ENCODE data around the gene KRIT1.
"Not testable (repeated sequence)": the region's sequence is repeated elsewhere in the genome, so short reads cannot be mapped to it uniquely, and the experiment has no call there.

Gene KRIT1

GRCh38 chr7:92276460-92276864, 30.7 kb upstream of the KRIT1 start:
- no peak for TF ChIP-seq Cebpa-rat (IDR thresholded peaks at IDR 0.05)
- Histone ChIP-seq H3K9ac (no peak overlapping the region), H3K4me2 (no peak overlapping the region), H3K4me3 (no peak overlapping the region), H3K9me3 (peaks cover 19% of the 10 kb centered on the region), H3K27me3 (no peaks in the 10 kb centered on the region), H3K27ac (no peak overlapping the region), H3K36me3 (peaks cover 27% of the 10 kb centered on the region), H4K20me1 (peaks cover 63% of the 10 kb centered on the region; the same call in 1 of the 2 replicates), H3K4me1 (no peaks in the 10 kb centered on the region)

GRCh38 chr7:92275327-92275726, 29.6 kb upstream of the KRIT1 start:
- no peaks in the 10 kb centered on the region for H3K4me1 ChIP-seq
- no peak for TF ChIP-seq Cebpa-rat (IDR thresholded peaks at IDR 0.05)
- peaks cover 60% of the 10 kb centered on the region; the same call in 1 of the 2 replicates for H4K20me1 ChIP-seq
- no peak overlapping the region for H3K9ac ChIP-seq
- no peak overlapping the region for H3K27ac ChIP-seq
- H3K9me3 ChIP-seq, result peaks cover 9% of the 10 kb centered on the region
- no peaks in the 10 kb centered on the region for H3K27me3 ChIP-seq
- H3K4me3 ChIP-seq, result no peak overlapping the region
- H3K4me2 ChIP-seq, result no peak overlapping the region
- H3K36me3 ChIP-seq, result peaks cover 18% of the 10 kb centered on the region

- H3K9me3 ChIP-seq, result peaks cover 13% of the 10 kb centered on the region
- no peak overlapping the region for H3K4me2 ChIP-seq
- no peak overlapping the region for H3K9ac ChIP-seq
- no peaks in the 10 kb centered on the region for H3K4me1 ChIP-seq
- no peak overlapping the region for H3K27ac ChIP-seq
- peaks cover 54% of the 10 kb centered on the region for H4K20me1 ChIP-seq
- H3K36me3 ChIP-seq, result peaks cover 27% of the 10 kb centered on the region
- no peaks in the 10 kb centered on the region for H3K27me3 ChIP-seq
- no peak; the same call in 1 of the 2 replicates for TF ChIP-seq Cebpa-rat (IDR thresholded peaks at IDR 0.05)
- H3K4me3 ChIP-seq, result no peak overlapping the region
Observed at GRCh38 chr7:92268921-92269320, 23.2 kb upstream of the KRIT1 start.

GRCh38 chr7:92266415-92267241, 20.9 kb upstream of the KRIT1 start:
- Histone ChIP-seq H3K9ac (no peak overlapping the region), H4K20me1 (peaks cover 43% of the 10 kb centered on the region), H3K9me3 (peaks cover 27% of the 10 kb centered on the region), H3K27ac (no peak overlapping the region), H3K4me2 (no peak overlapping the region), H3K4me1 (no peaks in the 10 kb centered on the region), H3K36me3 (peaks cover 37% of the 10 kb centered on the region), H3K27me3 (no peaks in the 10 kb centered on the region), H3K4me3 (no peak overlapping the region)
- no peak for TF ChIP-seq Cebpa-rat (IDR thresholded peaks at IDR 0.05)

GRCh38 chr7:92260248-92260781, 14.6 kb upstream of the KRIT1 start:
- no peak overlapping the region for H3K27ac ChIP-seq
- no peaks in the 10 kb centered on the region for H3K4me1 ChIP-seq
- H4K20me1 ChIP-seq, result peaks cover 24% of the 10 kb centered on the region; the same call in 1 of the 2 replicates
- no peak overlapping the region for H3K9ac ChIP-seq
- TF ChIP-seq Cebpa-rat (IDR thresholded peaks at IDR 0.05), result no peak
- no peaks in the 10 kb centered on the region for H3K27me3 ChIP-seq
- no peak overlapping the region for H3K4me2 ChIP-seq
- no peak overlapping the region for H3K4me3 ChIP-seq
- peaks cover 42% of the 10 kb centered on the region for H3K36me3 ChIP-seq
- H3K9me3 ChIP-seq, result peaks cover 41% of the 10 kb centered on the region

GRCh38 chr7:92259610-92260247, 14.0 kb upstream of the KRIT1 start:
- Histone ChIP-seq H3K9ac (no peak overlapping the region), H3K27ac (no peak overlapping the region), H4K20me1 (peaks cover 19% of the 10 kb centered on the region; the same call in 1 of the 2 replicates), H3K27me3 (no peaks in the 10 kb centered on the region), H3K4me3 (no peak overlapping the region), H3K9me3 (peaks cover 47% of the 10 kb centered on the region), H3K36me3 (peaks cover 42% of the 10 kb centered on the region), H3K4me2 (no peak overlapping the region), H3K4me1 (no peaks in the 10 kb centered on the region)
- TF ChIP-seq Cebpa-rat (IDR thresholded peaks at IDR 0.05), result no peak

- H3K36me3 ChIP-seq, result peaks cover 43% of the 10 kb centered on the region
- no peak overlapping the region for H3K9ac ChIP-seq
- no peak overlapping the region for H3K4me2 ChIP-seq
Observed at GRCh38 chr7:92259062-92259461, 13.3 kb upstream of the KRIT1 start.

GRCh38 chr7:92255308-92255707, 9.6 kb upstream of the KRIT1 start:
- Histone ChIP-seq H4K20me1 (peaks cover 20% of the 10 kb centered on the region; the same call in 1 of the 2 replicates), H3K9me3 (peaks cover 39% of the 10 kb centered on the region), H3K4me2 (no peak overlapping the region), H3K27ac (no peak overlapping the region), H3K36me3 (peaks cover 46% of the 10 kb centered on the region), H3K4me1 (no peaks in the 10 kb centered on the region), H3K9ac (no peak overlapping the region), H3K4me3 (no peak overlapping the region), H3K27me3 (no peaks in the 10 kb centered on the region)
- no peak for TF ChIP-seq Cebpa-rat (IDR thresholded peaks at IDR 0.05)

More at GRCh38 chr7:92259062-92259461, 13.3 kb upstream of the KRIT1 start:
- Histone ChIP-seq H3K27me3 (no peaks in the 10 kb centered on the region), H3K27ac (no peak overlapping the region), H3K9me3 (peaks cover 48% of the 10 kb centered on the region), H3K4me1 (no peaks in the 10 kb centered on the region), H3K4me3 (no peak overlapping the region), H4K20me1 (peaks cover 19% of the 10 kb centered on the region; the same call in 1 of the 2 replicates)
- TF ChIP-seq Cebpa-rat (IDR thresholded peaks at IDR 0.05), result no peak

- not testable (repeated sequence) for H3K4me2 ChIP-seq, H3K9ac ChIP-seq, H3K27me3 ChIP-seq, H3K27ac ChIP-seq, H3K4me1 ChIP-seq, H3K4me3 ChIP-seq
- Histone ChIP-seq H3K9me3 (peaks cover 33% of the 10 kb centered on the region), H3K36me3 (peaks cover 41% of the 10 kb centered on the region), H4K20me1 (peaks cover 20% of the 10 kb centered on the region; the same call in 1 of the 2 replicates)
Observed at GRCh38 chr7:92254800-92255199, 9.1 kb upstream of the KRIT1 start.

GRCh38 chr7:92253251-92253650, 7.5 kb upstream of the KRIT1 start:
- peaks cover 29% of the 10 kb centered on the region for H3K9me3 ChIP-seq
- TF ChIP-seq Cebpa-rat (IDR thresholded peaks at IDR 0.05), result no peak
- no peak overlapping the region for H3K9ac ChIP-seq
- H3K27me3 ChIP-seq, result no peaks in the 10 kb centered on the region
- no peak overlapping the region for H3K4me3 ChIP-seq
- H4K20me1 ChIP-seq, result peaks cover 27% of the 10 kb centered on the region
- H3K27ac ChIP-seq, result no peak overlapping the region
- no peak overlapping the region for H3K4me2 ChIP-seq
- H3K36me3 ChIP-seq, result peaks cover 43% of the 10 kb centered on the region
- H3K4me1 ChIP-seq, result peaks cover 2% of the 10 kb centered on the region

Measured in BLaER1 (cell line).